Fibroblast of skin of abdomen (primary cell): ENCODE measurements around the gene FOXO3.

Source experiments
- DNase-seq: peaks from one replicate; pipeline ENCODE4 v3.0.0-alpha.2; 2013

FOXO3 gene

GRCh38 chr6:108598305-108598863, 37.7 kb downstream of the FOXO3 start:
- DNase-seq, result peak; percentile 81

GRCh38 chr6:108604156-108604555, 43.4 kb downstream of the FOXO3 start:
- DNase-seq, result no peak

GRCh38 chr6:108606250-108606690, 45.6 kb downstream of the FOXO3 start:
- no peak for DNase-seq

- DNase-seq, result peak; percentile 18
These were observed 47.9 kb downstream of the FOXO3 start for GRCh38 chr6:108608453-108609275.

- peak; percentile 66 for DNase-seq
These were observed 48.6 kb downstream of the FOXO3 start for GRCh38 chr6:108609276-108609769.

- no peak for DNase-seq
These were observed 49.6 kb downstream of the FOXO3 start for GRCh38 chr6:108610270-108610839.

- no peak for DNase-seq
These were observed 50.4 kb downstream of the FOXO3 start for GRCh38 chr6:108610957-108611586.

- no peak for DNase-seq
These were observed 52.1 kb downstream of the FOXO3 start for GRCh38 chr6:108612852-108613251.

GRCh38 chr6:108616544-108616943, 55.8 kb downstream of the FOXO3 start:
- DNase-seq, result no peak

- no peak for DNase-seq
These were observed 56.3 kb downstream of the FOXO3 start for GRCh38 chr6:108616973-108617372.

- DNase-seq, result no peak
These were observed 58.0 kb downstream of the FOXO3 start for GRCh38 chr6:108618623-108619152.

GRCh38 chr6:108619431-108620197, 58.9 kb downstream of the FOXO3 start:
- no peak for DNase-seq

- peak; percentile 72 for DNase-seq
These were observed 60.4 kb downstream of the FOXO3 start for GRCh38 chr6:108621117-108621516.

- peak; percentile 89 for DNase-seq
These were observed 62.1 kb downstream of the FOXO3 start for GRCh38 chr6:108622641-108623298.

- no peak for DNase-seq
These were observed 63.3 kb downstream of the FOXO3 start for GRCh38 chr6:108623995-108624394.

- DNase-seq, result no peak
These were observed 64.9 kb downstream of the FOXO3 start for GRCh38 chr6:108625581-108625980.

- no peak for DNase-seq
These were observed 66.1 kb downstream of the FOXO3 start for GRCh38 chr6:108626777-108627176.

- peak; percentile 40 for DNase-seq
These were observed 67.2 kb downstream of the FOXO3 start for GRCh38 chr6:108627692-108628550.

GRCh38 chr6:108630050-108630714, 69.5 kb downstream of the FOXO3 start:
- no peak for DNase-seq

- DNase-seq, result no peak
These were observed 71.7 kb downstream of the FOXO3 start for GRCh38 chr6:108632441-108632840.
